KOPT-K1 (cell line): ENCODE results near the gene NR3C1.

Experiments used
- H3K27ac ChIP-seq: fragments of 200-600 bp; sonication (generic); 2 replicates; pipeline ENCODE4 v1.5.1; 2016; ENCODE audit warnings: antibody characterized with exemption, mild to moderate bottlenecking, low read depth, low read length; ENCODE audit not compliant: poor library complexity, severe bottlenecking
- H3K36me3 ChIP-seq: fragments of 200-600 bp; sonication (generic); 2 replicates; pipeline ENCODE4 v1.5.1; 2017; ENCODE audit warnings: antibody characterized with exemption, mild to moderate bottlenecking, low read length, moderate library complexity; ENCODE audit not compliant: insufficient read depth
- H3K9me3 ChIP-seq: fragments of 200-600 bp; sonication (generic); 2 replicates; pipeline ENCODE4 v1.5.1; 2017; ENCODE audit warnings: antibody characterized with exemption, low read length, mild to moderate bottlenecking; ENCODE audit not compliant: insufficient read depth, poor library complexity, severe bottlenecking

Gene NR3C1

GRCh38 chr5:143403593-143404415 is at the start of gene NR3C1:
NR3C1 (minus strand) TSS chr5:143403686; CDS start chr5:143400839, 2,847 bp downstream.
- Histone ChIP-seq H3K9me3 (no peaks in the 10 kb centered on the region), H3K27ac (peak within 1 kb of the TSS; percentile 96), H3K36me3 (peaks cover 19% of the 10 kb centered on the region)

- H3K27ac ChIP-seq: no peak overlapping the region
- no peaks in the 10 kb centered on the region for H3K36me3 ChIP-seq
- no peaks in the 10 kb centered on the region for H3K9me3 ChIP-seq
These were observed 46.3 kb upstream of the NR3C1 start for GRCh38 chr5:143449772-143450171.

GRCh38 chr5:143448518-143448917 is 45.0 kb upstream of the NR3C1 start:
- H3K9me3 ChIP-seq: no peaks in the 10 kb centered on the region
- no peaks in the 10 kb centered on the region for H3K36me3 ChIP-seq
- H3K27ac ChIP-seq: no peak overlapping the region

GRCh38 chr5:143447983-143448382 is 44.5 kb upstream of the NR3C1 start:
- H3K27ac ChIP-seq: no peak overlapping the region
- no peaks in the 10 kb centered on the region for H3K9me3 ChIP-seq
- H3K36me3 ChIP-seq: no peaks in the 10 kb centered on the region

- no peaks in the 10 kb centered on the region for H3K9me3 ChIP-seq
- H3K27ac ChIP-seq: no peak overlapping the region
- H3K36me3 ChIP-seq: no peaks in the 10 kb centered on the region
These were observed 43.2 kb upstream of the NR3C1 start for GRCh38 chr5:143446535-143447226.

- Histone ChIP-seq H3K36me3 (no peaks in the 10 kb centered on the region), H3K9me3 (no peaks in the 10 kb centered on the region), H3K27ac (no peak overlapping the region)
These were observed 42.3 kb upstream of the NR3C1 start for GRCh38 chr5:143445776-143446175.

- Histone ChIP-seq H3K36me3 (no peaks in the 10 kb centered on the region), H3K9me3 (no peaks in the 10 kb centered on the region), H3K27ac (no peak overlapping the region)
These were observed 39.8 kb upstream of the NR3C1 start for GRCh38 chr5:143443330-143443729.

GRCh38 chr5:143442385-143442784 is 38.9 kb upstream of the NR3C1 start:
- Histone ChIP-seq H3K36me3 (no peaks in the 10 kb centered on the region), H3K9me3 (no peaks in the 10 kb centered on the region), H3K27ac (no peak overlapping the region)

GRCh38 chr5:143440448-143441115 is 37.1 kb upstream of the NR3C1 start:
- H3K9me3 ChIP-seq: no peaks in the 10 kb centered on the region
- no peak overlapping the region for H3K27ac ChIP-seq
- H3K36me3 ChIP-seq: no peaks in the 10 kb centered on the region

GRCh38 chr5:143437666-143438273 is 34.3 kb upstream of the NR3C1 start:
- Histone ChIP-seq H3K9me3 (no peaks in the 10 kb centered on the region), H3K27ac (no peak overlapping the region), H3K36me3 (no peaks in the 10 kb centered on the region)

- Histone ChIP-seq H3K27ac (no peak overlapping the region), H3K9me3 (no peaks in the 10 kb centered on the region), H3K36me3 (no peaks in the 10 kb centered on the region)
These were observed 33.4 kb upstream of the NR3C1 start for GRCh38 chr5:143436871-143437270.

GRCh38 chr5:143435210-143435657 is 31.7 kb upstream of the NR3C1 start:
- Histone ChIP-seq H3K27ac (peak overlapping the region; percentile 88), H3K36me3 (no peaks in the 10 kb centered on the region), H3K9me3 (no peaks in the 10 kb centered on the region)

- no peaks in the 10 kb centered on the region for H3K36me3 ChIP-seq
- peak overlapping the region; percentile 88 for H3K27ac ChIP-seq
- H3K9me3 ChIP-seq: no peaks in the 10 kb centered on the region
These were observed 31.0 kb upstream of the NR3C1 start for GRCh38 chr5:143434261-143435209.

GRCh38 chr5:143433670-143434069 is 30.2 kb upstream of the NR3C1 start:
- peak overlapping the region; percentile 88 for H3K27ac ChIP-seq
- H3K36me3 ChIP-seq: no peaks in the 10 kb centered on the region
- no peaks in the 10 kb centered on the region for H3K9me3 ChIP-seq
